HG03064 (cell line): ENCODE measurements around the gene DGKZ.

Experiments
- ATAC-seq: cut with Tn5 transposase; IDR thresholded peaks from one replicate; pipeline ENCODE4 v1.9.1; 2021; ENCODE audit warnings: low read depth; ENCODE audit not compliant: unreplicated experiment

Gene DGKZ

DNA sequence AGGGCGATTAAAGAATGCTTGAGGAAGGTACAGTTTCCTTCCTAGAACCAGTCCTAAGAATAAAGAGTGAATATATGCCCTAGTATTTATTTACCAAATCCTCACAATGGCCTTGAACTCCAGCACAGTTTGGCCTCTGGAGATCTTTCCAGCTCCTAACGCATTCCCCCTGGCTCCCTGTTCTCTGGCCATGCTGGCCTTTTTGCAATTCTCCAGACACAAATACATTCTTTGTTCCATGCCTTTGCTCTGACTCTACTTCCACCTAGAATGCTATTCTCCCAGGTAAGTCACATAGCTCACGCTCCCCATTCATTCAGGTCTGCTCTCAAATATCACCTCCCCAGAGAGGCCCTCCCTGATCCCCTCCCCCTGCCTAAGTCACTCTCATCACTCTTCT is 3.7 kb upstream of the DGKZ start:
- ATAC-seq: no peak

- no peak for ATAC-seq
Observed at GRCh38 chr11:46345131-46345597, 2.1 kb upstream of the DGKZ start.

DNA sequence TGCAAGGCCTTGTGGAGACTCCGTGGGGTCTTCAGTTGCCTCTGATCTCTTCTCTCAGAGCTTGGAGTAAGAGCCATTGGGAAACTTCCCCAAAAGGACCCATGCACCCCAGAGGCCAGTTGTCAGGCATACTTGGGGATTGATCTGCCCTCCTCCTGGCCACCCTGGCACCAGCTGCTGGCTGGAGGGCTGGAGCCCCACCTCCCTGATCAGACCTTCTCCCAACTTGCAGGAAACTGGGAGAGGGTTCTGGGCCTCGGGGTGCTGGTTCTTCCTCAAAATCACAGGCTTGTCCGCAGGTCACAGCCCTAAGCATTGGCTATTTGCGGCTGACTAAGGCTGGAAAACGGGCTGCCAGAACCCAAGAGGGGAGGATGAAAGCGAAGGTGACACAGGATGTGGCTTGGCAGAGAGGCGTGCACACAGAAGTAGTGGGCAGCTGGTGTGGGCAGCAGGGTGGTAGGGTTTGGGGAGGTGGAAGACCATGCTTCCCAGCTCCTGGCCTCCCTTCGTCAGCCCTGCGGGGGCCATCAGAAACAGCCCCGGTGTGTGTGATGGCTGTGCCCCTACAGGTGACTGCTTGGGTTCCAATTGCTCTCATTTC is 1.3 kb upstream of the DGKZ start:
- ATAC-seq: no peak

DNA sequence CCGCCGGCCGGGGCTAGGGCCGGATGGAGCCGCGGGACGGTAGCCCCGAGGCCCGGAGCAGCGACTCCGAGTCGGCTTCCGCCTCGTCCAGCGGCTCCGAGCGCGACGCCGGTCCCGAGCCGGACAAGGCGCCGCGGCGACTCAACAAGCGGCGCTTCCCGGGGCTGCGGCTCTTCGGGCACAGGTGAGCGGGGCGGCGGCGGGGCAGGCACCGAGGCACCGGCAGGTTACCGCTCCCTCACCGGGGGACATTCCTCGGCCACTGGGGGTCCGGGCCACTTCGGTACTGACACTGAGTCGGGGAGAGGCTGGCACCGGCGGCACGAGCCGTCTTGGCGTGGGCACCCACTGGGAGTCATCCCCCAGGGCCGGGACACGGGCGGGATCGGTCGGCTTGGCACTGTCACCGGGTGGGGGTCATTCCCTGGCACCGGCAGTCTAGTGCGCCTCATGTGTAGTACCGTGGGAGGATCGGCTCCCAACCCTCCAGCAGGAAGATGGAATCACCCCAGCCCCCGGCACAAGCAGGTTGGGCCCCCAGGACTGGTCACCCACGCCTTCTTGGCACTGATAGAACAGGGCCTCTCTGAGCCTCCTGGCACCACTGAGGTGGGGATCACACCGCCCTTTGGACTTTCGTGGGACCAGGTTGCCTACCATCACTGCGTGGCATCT is 511 bp downstream of the DGKZ start:
- ATAC-seq: no peak

DNA sequence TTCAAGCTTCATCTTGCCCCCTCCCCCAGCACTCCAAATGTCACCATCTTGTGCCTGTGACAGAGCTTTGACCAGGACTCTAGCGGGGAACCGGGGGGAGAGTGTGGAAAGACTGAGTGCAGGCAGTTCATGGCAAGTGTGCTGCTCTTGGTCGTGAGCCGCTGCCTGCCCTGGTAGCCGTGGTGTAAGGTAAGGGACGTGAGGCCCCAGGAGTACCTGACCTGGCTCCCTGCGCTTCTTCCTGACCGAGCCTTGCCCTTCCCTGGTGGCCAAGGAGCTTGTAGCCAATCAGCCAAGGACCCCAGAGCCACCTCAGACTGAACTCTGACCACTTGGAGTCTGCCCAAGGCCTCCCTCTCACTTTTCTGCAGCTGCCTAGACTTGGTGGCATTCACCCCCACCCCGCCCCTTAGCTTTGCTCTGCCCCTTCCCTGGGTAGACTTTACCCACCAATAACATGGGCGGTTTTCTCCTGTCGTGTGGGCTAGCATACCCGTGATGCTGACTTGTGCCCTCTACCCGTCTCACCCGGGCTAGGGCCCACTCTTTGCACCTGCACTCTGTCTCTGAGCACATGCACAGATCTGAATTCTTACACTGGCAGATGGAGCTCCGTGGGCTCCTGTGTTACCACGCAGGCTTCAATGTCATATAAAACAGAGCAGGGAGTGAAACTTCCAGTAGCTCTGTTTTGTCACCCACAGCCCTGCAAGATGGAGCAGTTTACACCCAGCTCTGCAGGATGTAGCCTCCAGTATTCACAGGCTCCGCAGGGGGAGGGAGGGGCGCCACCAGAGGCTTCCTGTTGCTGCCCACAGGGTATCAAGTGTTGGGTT is 1.5 kb downstream of the DGKZ start:
- peak; percentile 31 for ATAC-seq

DNA sequence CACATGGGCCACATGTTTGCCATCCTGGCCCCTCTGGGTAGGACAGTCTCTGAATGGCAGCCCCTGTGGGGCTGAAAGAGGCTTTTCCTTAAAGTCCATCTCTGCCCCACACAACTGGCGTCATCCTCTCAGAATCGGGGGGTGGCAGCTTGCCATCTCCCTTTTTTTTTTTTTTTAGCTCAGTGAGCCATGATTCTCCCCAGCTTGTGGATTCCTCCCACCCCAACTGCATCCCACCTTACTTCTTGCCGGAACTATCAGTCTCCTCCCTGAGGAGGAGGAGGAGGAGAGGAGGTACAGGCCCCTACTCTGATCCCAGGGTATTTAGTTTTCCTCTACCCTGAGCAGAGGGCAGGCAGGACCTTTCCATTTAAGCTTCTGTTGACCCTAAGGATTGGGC is 3.4 kb downstream of the DGKZ start:
- ATAC-seq: no peak

DNA sequence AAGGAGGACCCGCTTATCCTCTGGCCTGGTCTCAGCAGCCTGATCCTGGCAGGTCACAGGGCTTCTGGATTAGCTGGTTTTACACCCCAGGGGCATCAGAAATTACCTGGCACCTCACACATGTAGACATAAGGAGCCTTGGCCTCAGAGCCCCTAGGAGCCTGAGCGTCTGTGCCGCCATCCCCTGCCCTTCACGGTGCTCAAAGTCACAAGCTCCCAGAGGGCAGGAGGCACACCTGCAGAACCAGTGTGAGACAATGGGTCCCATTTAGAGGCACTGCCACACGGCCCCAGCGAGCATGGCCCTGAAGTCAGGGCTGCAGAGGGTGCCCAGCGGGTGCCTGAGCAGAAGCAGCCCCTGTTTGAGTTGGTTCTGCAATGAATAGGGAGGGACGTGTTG is 3.9 kb downstream of the DGKZ start:
- ATAC-seq: no peak

- ATAC-seq: no peak
Observed at GRCh38 chr11:46351606-46352005, 4.3 kb downstream of the DGKZ start.

- ATAC-seq: no peak
Observed at GRCh38 chr11:46352063-46352841, 5.0 kb downstream of the DGKZ start.

DNA sequence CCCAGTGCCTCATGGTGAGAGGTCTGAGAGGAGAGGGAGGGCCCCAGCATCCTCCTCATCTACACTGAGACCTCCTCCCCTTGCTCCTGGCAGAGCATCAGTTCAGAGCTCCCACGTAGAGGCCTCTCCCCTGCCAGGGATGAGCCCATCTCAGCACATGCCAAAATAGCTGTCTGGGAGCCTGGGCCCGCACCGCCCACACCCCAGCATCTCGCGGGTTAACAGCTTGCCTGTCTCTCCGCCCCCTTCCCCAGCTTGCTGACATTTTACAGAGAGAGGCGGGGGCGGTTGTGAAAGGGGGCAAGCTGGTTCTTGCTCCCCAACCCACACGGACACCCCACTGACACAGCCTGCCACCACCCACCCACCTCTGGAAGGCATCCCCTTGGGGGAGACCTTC is 6.4 kb downstream of the DGKZ start:
- ATAC-seq: no peak

DNA sequence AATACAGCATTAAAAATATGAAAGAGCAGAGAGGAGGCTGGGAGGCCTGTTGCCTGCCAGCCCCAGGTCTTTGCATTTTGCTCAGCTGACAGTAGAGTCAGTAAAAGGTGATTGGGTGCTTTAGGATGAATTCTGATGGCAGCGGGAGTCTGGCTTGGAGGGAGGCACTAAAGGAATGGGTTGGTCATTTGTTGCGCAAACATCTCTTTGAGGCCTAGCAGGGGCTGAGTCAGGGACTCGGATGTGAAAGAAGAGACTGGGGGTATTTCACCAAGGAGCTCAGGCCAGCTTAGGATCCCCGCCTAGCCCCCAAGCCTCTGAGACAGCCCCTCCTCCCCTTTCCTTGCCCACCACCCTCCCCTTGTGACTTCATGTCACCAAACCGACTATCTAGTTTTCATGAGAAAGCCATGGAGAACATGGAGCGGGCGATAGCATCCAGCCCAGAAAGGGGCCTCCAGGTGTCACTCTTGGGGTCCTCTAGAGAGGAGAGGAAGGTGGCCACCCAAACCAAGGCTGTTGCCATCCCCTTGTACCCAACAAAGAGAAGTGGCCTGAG is 9.7 kb downstream of the DGKZ start:
- no peak for ATAC-seq

DNA sequence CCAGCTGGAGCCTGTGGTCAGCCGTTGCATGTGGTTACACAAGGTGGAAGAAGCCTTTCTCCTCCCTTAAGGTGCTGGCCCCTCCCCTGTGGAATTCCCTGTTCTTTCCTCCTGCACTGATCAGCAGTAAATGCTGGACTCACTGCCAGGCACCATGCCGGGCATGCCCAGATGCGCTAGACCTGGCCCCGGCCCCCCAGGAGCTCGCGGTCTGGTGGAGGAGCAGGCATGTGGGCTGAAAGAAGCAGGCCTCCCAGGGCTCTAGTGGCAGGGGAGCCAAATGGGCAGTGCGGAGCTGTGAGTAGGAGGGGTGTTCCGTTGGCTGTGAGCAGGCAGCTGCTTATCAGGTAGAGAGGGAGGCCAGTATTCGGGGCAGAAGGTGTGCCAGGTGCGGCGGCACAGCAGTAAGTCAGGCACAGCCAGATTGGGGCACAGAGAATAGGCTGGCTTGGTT is 10.2 kb downstream of the DGKZ start:
- ATAC-seq: no peak

DNA sequence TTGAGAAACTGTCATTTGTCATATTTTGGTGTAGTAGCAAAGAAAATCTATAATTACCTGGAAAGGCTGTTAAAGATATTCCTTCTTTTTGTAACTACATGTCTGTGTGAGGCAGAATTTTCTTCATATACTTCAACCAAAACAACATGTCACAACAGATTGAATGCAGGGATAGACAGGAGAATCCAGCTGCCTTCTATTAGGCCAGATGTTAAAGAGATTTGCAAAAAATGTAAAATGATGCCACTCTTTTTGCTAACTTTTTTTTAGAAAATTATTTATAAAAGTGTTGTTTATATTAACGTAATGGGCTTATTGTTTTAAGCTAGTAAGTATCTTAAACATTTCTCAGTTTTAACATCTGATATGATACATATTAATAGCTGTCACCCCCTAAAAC is 12.7 kb downstream of the DGKZ start:
- ATAC-seq: no peak

GRCh38 chr11:46360878-46361277 is 13.6 kb downstream of the DGKZ start:
- ATAC-seq: no peak

DNA sequence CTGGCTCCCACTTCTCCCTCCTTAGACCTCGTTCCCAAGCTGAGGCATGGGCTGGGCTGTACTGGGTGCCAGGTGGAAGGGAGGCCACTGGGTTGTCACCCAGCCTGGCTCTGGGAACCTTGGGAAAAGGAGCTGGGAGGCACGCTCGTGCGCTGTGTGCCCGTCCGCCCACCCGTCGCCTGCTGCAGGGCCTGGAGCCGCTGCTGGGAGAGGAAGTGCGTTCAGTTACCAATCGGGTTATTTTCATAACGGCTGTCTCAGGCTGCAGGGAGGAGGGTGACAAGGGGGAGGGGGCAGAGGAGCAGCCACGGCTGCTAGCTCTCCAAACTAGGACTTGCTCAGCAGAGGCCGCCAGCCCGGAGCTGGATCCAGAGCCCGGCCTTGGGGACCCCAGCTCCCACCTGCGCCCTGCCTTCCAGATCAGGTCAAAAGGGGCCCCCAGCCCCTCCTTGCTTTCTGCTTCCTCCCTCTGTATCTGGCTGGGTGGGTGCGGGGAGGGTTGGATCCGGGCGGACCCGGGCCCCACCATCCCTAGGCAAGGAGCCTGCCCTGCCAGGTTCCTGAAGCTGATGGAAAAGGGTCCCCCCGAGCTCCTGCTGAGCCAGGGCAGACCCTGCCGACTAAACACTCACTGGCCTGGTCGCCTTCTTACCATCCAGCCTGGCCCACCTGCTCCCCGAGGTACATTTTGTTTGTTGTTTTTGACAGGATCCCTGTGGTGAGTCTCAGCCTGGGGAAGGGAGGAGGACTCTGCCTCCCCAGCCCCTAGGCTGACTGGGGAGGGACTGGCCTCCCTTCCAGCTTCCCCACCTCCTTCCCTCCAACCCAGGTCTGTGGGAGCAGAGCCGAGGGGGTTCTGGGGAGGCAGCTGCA is 14.3 kb downstream of the DGKZ start:
- ATAC-seq: peak; percentile 94

DNA sequence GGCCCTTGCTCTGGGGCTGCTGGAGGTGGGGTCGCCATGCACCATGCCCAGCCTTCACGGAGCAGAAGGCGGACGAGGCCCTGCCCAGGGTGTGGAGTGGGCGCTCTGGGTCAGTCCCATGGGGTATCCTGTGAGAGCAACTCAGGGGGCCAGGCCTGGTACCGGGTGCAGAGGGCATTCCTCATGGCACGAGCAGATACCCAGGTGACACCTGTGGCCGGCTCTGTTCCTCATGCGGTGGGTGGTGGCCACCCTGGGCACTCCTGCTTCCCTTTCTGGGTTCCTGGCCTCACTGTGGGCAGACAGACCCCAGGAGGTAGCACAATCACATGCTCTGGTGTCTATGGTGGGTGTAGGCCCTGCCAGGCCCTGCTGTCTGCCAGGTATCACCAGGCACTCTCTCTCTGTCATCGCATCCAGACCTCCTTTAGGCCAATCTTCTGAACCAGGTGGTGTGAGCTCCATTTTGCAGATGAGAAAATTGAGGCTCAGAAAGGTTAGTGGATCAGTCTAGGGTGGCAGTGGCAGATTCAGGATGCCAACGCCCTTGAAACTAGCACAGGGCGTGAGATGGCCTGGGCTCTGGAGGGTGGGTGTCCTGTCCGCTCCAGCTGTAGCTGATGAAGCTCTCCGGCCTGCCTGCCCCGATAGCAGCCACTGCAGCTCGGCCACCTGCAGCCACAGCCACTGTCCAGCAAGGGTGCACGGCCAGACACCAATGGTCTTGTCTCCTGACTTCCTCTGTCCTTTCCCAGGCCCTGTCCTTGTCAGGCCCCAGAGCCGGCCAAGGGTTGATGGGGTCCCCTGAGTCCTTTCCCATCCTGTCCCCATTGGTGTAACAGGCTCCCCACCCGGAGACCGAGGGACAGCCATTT is 15.1 kb downstream of the DGKZ start:
- no peak for ATAC-seq

- no peak for ATAC-seq
Observed at GRCh38 chr11:46363031-46363407, 15.8 kb downstream of the DGKZ start.

GRCh38 chr11:46363455-46364005 is 16.3 kb downstream of the DGKZ start:
- no peak for ATAC-seq
